GM21723 (cell line): ENCODE results near the gene PLEKHF1.
"Not testable (repeated sequence)": the region's sequence is repeated elsewhere in the genome, so short reads cannot be mapped to it uniquely, and the experiment has no call there.

Source experiments
- ATAC-seq: cut with Tn5 transposase; IDR thresholded peaks from one replicate; pipeline ENCODE4 v1.9.1; 2021; ENCODE audit warnings: mild to moderate bottlenecking, moderate library complexity; ENCODE audit not compliant: unreplicated experiment

PLEKHF1 gene

GRCh38 chr19:29697523-29698261 is 32.4 kb downstream of the PLEKHF1 start:
- ATAC-seq, result no peak

DNA sequence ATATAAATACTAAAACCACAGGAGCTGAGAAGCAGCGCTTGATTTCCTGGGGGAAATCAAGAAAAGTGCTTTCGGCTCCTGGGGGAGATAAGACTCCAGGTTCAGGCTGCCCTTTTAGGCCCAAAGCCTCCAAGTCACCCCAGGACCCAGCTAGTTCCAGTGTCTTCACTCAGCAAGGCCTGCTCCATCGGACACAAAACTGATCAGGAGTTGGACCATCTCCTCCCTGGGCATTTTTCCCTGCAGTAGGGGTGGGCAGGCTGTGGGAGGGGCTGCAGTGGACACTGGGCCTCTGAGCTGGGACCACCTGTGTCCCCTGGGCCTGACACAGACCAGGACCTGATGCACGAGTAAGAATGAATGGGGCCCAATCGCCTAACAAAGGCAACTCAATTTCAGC is 34.6 kb downstream of the PLEKHF1 start:
- ATAC-seq, result no peak

GRCh38 chr19:29700498-29700897 is 35.2 kb downstream of the PLEKHF1 start:
- no peak for ATAC-seq

DNA sequence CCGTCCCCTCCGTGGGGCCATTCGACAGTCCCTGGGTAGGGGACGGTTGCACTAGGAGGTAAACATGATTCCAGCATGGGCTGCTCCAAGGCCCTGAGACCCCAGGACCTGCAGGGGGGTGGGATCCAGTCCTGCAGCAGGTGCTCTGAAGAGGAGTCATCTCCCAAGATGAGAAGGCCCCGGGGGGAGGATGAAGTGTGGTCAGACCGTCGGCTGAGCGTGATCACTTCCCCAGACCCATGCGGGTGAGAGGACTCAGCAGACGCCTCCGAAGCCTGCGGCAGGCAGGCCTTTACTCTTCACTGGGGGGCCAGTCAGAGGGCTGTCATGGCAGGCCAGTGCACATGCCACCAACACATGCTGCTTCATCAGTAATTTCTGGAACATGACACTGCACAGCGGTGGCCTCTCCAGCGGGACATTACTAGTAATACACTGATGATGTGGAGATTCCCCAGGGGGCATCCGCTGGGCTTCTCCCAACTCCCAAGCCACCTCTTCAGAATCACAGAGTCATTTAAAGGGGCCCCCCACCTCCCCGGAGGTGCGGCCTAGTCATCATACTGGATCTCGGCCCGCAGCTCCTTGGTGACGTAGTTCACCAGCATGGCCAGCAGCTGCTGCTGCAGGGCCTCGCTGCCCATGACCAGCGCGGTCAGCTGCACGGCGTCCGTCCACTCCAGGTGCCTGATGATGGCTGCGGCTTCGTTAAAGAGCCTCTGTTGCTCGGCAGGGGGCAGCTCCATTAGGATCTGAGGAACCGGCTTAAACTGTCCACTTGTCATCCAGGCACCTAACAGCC is 37.1 kb downstream of the PLEKHF1 start:
- no peak for ATAC-seq

DNA sequence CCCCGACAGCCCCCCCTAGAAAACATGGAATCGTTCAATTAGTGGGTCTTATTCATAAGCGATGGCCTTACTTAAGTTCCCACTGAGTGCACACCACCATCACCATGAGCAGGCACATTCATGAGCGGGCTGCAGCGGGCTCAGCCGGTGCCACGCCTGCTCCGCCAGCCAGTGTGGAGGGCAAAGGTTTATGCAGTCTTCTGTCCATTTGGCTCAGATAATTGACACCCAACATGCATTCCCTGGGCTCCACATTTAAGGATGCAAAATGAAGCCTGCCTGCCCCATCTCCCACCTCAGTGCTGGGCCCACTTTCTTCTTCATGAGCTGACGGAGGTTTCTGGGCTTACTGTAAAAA is 37.7 kb downstream of the PLEKHF1 start:
- no peak for ATAC-seq

DNA sequence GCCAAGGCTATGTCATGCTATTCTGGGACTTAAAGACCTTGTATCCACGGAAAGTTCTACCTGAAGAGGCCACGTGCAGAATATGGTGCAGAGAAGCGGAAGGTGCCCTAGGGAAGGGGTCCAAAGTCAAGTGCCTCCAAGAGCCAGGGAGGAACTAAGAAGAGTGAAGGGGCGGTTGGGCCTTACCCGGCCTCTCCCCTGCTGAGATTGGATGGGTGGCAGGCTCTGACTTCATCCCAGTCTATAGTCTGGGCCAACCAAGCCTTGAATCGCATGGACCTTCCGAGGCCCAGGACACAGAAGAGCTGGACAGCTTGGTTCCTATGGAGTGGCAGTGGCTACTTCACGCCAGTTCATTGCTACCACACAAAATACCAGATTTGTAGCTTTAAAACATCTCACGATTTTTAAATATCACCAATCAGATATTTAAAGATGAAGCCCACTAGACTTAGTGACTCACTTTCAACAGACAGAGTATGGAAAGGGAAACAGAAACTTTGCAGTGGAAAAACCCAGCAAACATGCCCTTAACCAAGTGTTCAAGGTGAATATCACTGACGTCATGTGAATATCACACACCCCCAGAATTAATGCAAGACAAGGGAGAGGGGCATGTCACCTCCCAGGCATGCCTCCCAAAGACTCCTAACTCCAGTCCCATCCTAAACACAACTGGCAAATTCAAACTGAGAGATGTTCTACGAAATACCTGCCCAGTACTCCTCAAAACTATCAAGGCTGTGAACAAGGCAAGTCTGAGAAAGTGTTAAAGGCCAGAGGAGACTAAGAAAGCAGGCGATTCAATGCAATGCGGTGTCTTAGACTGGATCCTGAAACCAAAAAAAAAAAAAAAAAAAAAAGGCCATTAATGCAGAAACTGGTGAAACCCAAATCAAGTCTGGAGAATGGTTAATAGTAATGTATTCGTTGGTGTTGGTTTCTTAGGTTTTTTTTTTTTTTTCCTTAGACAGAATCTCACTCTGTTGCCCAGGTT is 39.6 kb downstream of the PLEKHF1 start:
- ATAC-seq, result peak; percentile 74

DNA sequence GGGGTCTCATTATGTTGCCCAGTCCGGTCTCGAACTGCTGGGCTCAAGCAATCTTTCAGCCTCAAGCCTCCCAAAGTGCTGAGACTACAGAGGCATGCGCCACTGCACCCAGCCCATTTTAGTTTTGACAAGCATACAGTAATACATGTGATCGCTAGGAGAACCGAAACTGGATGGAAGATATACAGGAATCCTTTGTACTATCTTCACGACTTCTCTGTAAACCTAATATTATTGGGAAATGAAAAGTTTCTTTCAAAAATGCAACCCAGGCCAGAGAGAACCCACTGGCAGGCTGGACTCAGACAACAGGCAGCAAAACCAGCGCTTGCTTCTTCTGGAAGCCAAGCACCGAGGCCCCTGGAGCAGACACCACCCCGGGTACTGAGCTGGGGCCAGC is 40.4 kb downstream of the PLEKHF1 start:
- ATAC-seq, result no peak

- ATAC-seq, result no peak
These were observed 41.4 kb downstream of the PLEKHF1 start for GRCh38 chr19:29706635-29707034.

DNA sequence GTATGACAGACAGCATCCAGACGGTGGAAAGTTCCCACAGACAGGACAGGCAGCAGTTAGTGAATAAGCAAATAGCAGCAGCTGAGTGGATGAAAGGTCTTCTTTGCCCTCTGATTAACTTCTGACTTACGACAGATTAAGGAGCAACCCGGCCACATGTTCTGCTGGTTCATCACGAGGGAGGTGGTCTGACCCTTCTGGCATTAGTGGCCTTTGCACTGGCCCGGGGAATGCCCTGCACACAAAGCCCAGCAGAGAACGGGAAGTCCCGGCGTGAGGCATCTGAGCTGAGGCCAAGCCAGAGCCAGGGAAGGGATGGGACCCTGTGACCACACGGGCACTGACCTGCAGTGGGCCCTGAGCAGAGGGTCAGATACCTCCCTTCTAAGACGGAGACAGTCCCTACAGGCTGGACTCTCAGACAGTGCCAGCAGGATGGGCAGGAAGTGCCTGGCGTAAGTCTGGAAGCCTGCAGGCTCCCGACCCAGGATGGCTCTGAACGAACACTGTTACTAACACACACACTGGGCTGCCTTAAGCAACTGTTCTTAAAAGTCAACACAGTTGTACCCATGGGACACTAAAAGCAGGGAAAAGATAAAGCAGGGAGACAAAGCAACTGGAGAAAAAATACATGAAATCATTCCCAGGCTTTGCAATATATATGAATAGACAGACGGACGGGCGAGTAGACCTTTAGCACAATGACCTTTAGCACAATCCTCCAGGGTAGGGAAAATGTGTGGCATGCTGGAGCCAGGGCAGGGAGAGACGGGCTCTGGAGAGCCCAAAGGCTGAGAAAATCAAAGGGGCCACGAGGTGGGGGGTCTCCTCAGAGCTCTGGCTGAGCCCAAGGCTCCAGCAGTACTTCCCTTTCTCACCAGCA is 43.5 kb downstream of the PLEKHF1 start:
- no peak for ATAC-seq

- ATAC-seq, result not testable (repeated sequence)
These were observed 44.2 kb downstream of the PLEKHF1 start for GRCh38 chr19:29709440-29709798.

GRCh38 chr19:29711584-29712132 is 46.4 kb downstream of the PLEKHF1 start:
- ATAC-seq, result no peak

- no peak for ATAC-seq
These were observed 47.7 kb downstream of the PLEKHF1 start for GRCh38 chr19:29712744-29713516.

GRCh38 chr19:29714371-29714952 is 49.2 kb downstream of the PLEKHF1 start:
- peak; percentile 11 for ATAC-seq

DNA sequence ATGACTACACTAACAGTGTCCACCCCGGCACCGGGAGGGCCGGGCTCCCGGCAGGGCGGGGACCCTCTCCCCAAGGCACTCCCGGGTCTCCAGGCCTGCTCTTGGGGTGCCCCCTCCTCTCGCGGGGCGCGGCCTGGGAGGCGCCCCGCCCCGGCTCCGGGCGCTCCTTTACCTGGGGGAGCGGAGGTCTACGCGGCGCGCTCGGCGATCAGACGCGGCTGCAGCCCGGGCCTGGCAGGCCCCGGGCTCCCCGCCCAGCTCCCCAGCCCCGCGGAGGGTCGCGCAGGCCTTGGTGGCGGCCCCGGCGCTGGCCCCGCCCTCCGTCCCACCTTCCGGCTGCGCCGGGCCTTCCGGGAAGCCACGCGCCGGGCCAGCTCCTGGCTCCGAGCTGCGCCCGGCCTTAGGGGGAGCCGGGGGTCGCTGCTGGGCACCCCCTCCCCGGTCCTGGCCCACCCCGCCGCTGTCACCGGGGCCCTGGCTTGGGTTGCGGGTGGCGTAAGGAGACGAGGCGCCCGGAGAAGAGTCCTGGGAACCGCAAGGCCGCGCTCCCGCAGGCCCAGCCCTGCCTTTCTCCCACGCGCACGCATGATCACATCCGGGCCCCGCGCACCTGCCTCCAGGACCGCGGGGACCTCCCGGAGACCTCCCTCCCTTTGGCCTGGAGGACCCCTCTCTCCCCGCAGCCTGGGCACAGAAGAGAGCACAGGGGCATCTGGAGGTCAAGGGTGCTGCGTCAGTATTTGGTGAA is 49.9 kb downstream of the PLEKHF1 start, which contains the start of gene C19orf12:
Gene C19orf12 (minus strand): TSS at position 309 of the 748 bp plus-strand sequence. CDS start 6,848 bp downstream, outside the sequence.
- ATAC-seq, result peak; percentile 74

- peak; percentile 8 for ATAC-seq
These were observed 50.7 kb downstream of the PLEKHF1 start for GRCh38 chr19:29715701-29716581.

DNA sequence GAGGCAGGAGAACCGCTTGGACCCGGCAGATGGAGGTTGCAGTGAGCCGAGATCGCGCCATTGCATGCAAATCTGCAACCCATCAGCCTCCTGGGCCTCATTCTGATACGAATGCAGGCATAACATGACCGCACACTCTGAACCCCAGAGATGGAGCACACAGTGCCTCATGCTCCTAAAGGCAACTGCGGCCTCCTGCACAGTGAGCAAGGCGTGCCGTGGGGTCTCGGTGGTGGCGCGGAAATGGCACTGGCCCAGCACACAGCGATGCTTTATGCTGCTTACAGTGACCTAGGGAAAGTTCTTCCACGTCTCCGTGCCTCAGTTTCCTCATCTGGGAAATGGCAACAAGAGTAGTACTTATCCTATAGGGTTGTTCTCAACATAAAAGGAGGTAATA is 51.8 kb downstream of the PLEKHF1 start:
- no peak for ATAC-seq

DNA sequence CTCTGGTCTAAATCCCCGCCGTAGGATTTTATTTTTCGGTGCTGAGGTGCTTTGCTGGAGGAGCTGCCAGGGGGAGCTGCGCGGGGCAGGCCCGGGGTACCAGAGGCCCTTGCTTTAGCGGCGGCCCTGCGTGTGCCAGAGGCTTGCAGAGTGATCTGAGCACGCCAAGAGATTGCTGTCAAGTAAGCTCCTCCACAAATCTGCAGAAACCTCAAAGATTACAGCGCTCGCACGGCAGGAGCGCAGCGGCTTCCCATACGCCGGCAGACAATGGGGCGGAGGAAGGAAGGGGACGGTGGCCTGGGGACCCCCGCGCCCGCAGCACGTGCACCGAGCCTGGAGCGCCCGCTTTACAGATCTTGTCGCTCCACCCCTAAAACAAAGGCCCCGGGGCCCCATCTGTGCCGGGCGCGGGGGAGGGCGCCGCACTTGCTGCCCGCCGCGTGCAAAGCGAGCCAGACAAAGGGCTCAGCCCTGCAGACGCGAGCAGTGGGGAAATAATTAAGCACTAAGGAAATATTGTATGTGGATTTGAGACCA is 58.9 kb downstream of the PLEKHF1 start:
- ATAC-seq, result no peak
